ENCODE measurements around the gene CPD.

CPD gene

DNA sequence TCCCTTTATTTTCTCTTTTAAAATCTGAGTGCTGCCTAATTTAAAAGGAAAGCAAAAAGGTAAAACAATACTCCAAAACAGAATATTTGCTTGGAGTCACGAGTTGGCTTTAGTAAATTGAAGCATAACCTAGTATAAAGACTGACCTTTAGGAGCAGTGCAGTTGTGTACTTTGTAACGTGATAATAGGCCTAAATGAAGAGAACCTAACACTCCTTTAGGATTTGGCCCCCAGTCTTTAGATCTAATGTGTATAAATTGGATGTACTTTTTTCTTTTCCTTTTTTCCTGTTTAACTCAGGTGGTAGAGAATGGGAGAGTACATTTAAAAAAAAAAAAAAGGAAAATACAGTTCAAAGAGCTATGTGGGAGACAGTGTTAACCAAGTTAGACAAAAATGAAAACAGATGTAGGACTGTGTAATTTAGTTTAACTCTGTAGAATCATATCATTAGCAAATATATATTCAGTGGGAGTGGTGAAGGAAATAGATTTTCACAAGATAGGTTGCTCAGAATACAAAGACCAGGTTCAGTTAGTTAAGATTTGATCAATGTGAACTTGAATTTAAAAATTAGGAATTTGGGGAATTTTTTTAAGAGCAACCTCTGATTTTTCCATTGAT lies 16.8 kb downstream of the CPD start:
- no peaks in the 10 kb centered on the region for H3K79me2 ChIP-seq (ENCODE audit: low read length)
- H3K9ac ChIP-seq (ENCODE audit: low read length) = no peak overlapping the region
- H3K36me3 ChIP-seq (replicated peaks; ENCODE audit: low read depth, low read length) = no peaks in the 10 kb centered on the region
- H2AFZ ChIP-seq (ENCODE audit: low read depth, low read length) = no peak overlapping the region
- TF ChIP-seq EZH2phosphoT487 (IDR thresholded peaks at IDR 0.05; ENCODE audit: low read depth) = no peak
- TF ChIP-seq, protein P1, sequence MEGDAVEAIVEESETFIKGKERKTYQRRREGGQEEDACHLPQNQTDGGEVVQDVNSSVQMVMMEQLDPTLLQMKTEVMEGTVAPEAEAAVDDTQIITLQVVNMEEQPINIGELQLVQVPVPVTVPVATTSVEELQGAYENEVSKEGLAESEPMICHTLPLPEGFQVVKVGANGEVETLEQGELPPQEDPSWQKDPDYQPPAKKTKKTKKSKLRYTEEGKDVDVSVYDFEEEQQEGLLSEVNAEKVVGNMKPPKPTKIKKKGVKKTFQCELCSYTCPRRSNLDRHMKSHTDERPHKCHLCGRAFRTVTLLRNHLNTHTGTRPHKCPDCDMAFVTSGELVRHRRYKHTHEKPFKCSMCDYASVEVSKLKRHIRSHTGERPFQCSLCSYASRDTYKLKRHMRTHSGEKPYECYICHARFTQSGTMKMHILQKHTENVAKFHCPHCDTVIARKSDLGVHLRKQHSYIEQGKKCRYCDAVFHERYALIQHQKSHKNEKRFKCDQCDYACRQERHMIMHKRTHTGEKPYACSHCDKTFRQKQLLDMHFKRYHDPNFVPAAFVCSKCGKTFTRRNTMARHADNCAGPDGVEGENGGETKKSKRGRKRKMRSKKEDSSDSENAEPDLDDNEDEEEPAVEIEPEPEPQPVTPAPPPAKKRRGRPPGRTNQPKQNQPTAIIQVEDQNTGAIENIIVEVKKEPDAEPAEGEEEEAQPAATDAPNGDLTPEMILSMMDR (IDR thresholded peaks at IDR 0.05; ENCODE audit: low read depth, low read length) = no peak
- H3K27me3 ChIP-seq (ENCODE audit: low read depth, low read length) = no peaks in the 10 kb centered on the region
- H3K4me2 ChIP-seq (ENCODE audit: low read length) = no peak overlapping the region
- no peak overlapping the region for H3K4me3 ChIP-seq (ENCODE audit: low read length)
- no peaks in the 10 kb centered on the region for H3K4me1 ChIP-seq (ENCODE audit: low read length)
- no peak overlapping the region for H3K27ac ChIP-seq (ENCODE audit: low read length)
- no peaks in the 10 kb centered on the region for H4K20me1 ChIP-seq (ENCODE audit: insufficient read depth, low read length)
- H3K9me3 ChIP-seq (ENCODE audit: insufficient read depth, low read length) = no peaks in the 10 kb centered on the region

DNA sequence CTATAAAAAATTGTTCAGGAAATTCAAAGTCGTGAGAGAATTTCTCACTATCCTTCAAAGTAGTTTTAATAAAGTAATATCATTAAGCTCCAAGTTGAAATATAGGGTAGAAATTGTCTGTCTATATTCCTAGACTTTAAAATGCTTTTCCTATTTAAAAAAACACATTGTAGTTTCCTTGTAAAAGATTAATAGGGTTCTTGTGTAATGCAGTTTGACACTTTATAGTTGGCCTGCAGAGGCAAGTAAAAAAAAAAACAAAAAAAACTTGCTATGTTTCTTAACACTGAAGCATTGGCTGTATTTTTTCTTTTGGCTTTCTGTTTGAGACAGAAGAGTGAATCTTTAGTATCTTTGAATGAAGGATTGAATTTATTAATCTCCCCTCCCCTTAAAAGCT lies 17.4 kb downstream of the CPD start:
- no peaks in the 10 kb centered on the region for H3K9me3 ChIP-seq (ENCODE audit: insufficient read depth, low read length)
- H3K4me3 ChIP-seq (ENCODE audit: low read length) = no peak overlapping the region
- H3K4me1 ChIP-seq (ENCODE audit: low read length) = no peaks in the 10 kb centered on the region
- H4K20me1 ChIP-seq (ENCODE audit: insufficient read depth, low read length) = no peaks in the 10 kb centered on the region
- H3K27ac ChIP-seq (ENCODE audit: low read length) = no peak overlapping the region
- H2AFZ ChIP-seq (ENCODE audit: low read depth, low read length) = no peak overlapping the region
- no peaks in the 10 kb centered on the region for H3K79me2 ChIP-seq (ENCODE audit: low read length)
- no peak overlapping the region for H3K4me2 ChIP-seq (ENCODE audit: low read length)
- no peak overlapping the region for H3K9ac ChIP-seq (ENCODE audit: low read length)
- no peaks in the 10 kb centered on the region for H3K27me3 ChIP-seq (ENCODE audit: low read depth, low read length)
- H3K36me3 ChIP-seq (replicated peaks; ENCODE audit: low read depth, low read length) = no peaks in the 10 kb centered on the region
- TF ChIP-seq, protein P1 (IDR thresholded peaks at IDR 0.05; ENCODE audit: low read depth, low read length) = no peak
- no peak for TF ChIP-seq EZH2phosphoT487 (IDR thresholded peaks at IDR 0.05; ENCODE audit: low read depth)

DNA sequence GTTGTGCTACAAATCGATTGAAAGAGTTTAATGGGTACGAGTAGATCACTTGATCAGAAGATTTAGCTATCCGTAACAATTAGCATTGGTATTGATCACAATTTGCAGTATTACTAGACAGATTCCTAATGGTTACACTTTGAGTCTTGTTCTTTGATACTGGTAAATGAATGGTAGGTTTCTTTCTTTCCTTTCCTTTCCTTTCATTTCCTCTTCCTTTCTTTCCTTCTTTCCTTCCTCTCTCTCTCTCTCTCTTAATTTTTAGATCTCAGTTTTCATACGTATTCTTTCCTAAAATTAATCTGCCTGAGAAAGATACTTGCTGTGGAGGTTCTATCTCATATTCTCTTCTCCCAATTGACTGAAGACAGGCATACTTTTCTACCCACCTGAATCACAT lies 17.9 kb downstream of the CPD start:
- Histone ChIP-seq H4K20me1 (ENCODE audit: insufficient read depth, low read length) (no peaks in the 10 kb centered on the region), H3K4me2 (ENCODE audit: low read length) (no peak overlapping the region), H3K27ac (ENCODE audit: low read length) (no peak overlapping the region), H3K27me3 (ENCODE audit: low read depth, low read length) (no peaks in the 10 kb centered on the region), H2AFZ (ENCODE audit: low read depth, low read length) (no peak overlapping the region), H3K36me3 (replicated peaks; ENCODE audit: low read depth, low read length) (no peaks in the 10 kb centered on the region), H3K9me3 (ENCODE audit: insufficient read depth, low read length) (no peaks in the 10 kb centered on the region), H3K79me2 (ENCODE audit: low read length) (no peaks in the 10 kb centered on the region), H3K4me3 (ENCODE audit: low read length) (no peak overlapping the region), H3K9ac (ENCODE audit: low read length) (no peak overlapping the region), H3K4me1 (ENCODE audit: low read length) (no peaks in the 10 kb centered on the region)
- TF ChIP-seq EZH2phosphoT487 (IDR thresholded peaks at IDR 0.05; ENCODE audit: low read depth) = no peak
- TF ChIP-seq, protein P1 (IDR thresholded peaks at IDR 0.05; ENCODE audit: low read depth, low read length) = no peak

DNA sequence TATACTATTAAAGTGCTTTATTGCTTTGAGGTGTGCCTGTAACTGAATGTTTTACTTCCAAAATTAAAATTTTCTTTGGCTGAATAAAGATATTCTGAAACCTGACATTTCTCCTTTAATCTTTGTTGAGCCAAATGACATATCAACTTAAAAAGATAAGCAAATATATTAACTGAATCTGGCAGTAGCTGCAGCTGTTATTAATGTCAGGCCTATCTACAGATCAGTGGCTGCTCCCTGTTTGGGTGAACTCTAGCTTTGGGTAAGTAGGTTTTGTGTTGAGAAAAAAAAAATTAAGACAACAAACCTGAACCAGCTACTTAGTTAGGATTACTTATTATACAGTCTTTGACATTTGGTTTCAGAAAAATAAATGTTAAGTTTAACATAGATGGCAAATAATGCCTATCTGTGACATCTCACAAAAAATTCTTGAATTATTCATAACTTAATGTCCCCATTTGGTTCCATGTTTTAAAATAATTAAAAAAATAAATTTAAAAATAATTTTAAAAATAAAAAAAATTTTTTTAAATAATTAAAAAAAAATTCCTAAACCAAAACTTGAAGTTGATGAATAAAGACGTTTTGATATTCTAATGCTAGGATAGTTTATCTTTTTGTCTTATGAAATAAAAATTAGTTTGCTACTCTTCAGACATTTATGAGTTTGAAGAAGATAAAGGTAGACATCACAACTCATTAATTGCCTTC lies 19.8 kb downstream of the CPD start:
- no peaks in the 10 kb centered on the region for H3K4me1 ChIP-seq (ENCODE audit: low read length)
- TF ChIP-seq, protein P1 (IDR thresholded peaks at IDR 0.05; ENCODE audit: low read depth, low read length) = no peak
- no peak for TF ChIP-seq EZH2phosphoT487 (IDR thresholded peaks at IDR 0.05; ENCODE audit: low read depth)
- H3K36me3 ChIP-seq (replicated peaks; ENCODE audit: low read depth, low read length) = no peaks in the 10 kb centered on the region
- no peak overlapping the region for H3K9ac ChIP-seq (ENCODE audit: low read length)
- H3K4me2 ChIP-seq (ENCODE audit: low read length) = no peak overlapping the region
- H3K27ac ChIP-seq (ENCODE audit: low read length) = no peak overlapping the region
- H2AFZ ChIP-seq (ENCODE audit: low read depth, low read length) = no peak overlapping the region
- H4K20me1 ChIP-seq (ENCODE audit: insufficient read depth, low read length) = no peaks in the 10 kb centered on the region
- H3K9me3 ChIP-seq (ENCODE audit: insufficient read depth, low read length) = no peaks in the 10 kb centered on the region
- H3K27me3 ChIP-seq (ENCODE audit: low read depth, low read length) = no peaks in the 10 kb centered on the region
- no peaks in the 10 kb centered on the region for H3K79me2 ChIP-seq (ENCODE audit: low read length)
- H3K4me3 ChIP-seq (ENCODE audit: low read length) = no peak overlapping the region

Measured in OCI-LY3 (cell line).